Thoracic aorta (tissue), 2 donors: ENCODE measurements around the gene MED8. TPM values are rescaled to one million over a fixed set of nuclear protein-coding genes. Genes with fewer than 3 reads are reported as not detected.

Source experiments
- ATAC-seq: fragments of 150-250 bp; one replicate; pipeline ENCODE4 v1.8.0; 2017; ENCODE audit warnings: low read depth; ENCODE audit not compliant: insufficient number of reproducible peaks, low FRiP score
- DNase-seq: peaks from one replicate; pipeline ENCODE4 v3.0.0-alpha.2; 2020; ENCODE audit warnings: low spot score
- H3K27ac ChIP-seq, 2 donors: fragments of 200-600 bp; sonication (generic); 1 replicate in 1 of 2; 2 replicates in 1 of 2; pipeline ENCODE4 v1.5.1; 2016; ENCODE audit warnings: mild to moderate bottlenecking in 2 of 2, moderate library complexity in 2 of 2
- H3K27me3 ChIP-seq: fragments of 200-600 bp; sonication (generic); replicated peaks from 2 replicates; pipeline ENCODE4 v1.6.0; 2016; ENCODE audit warnings: mild to moderate bottlenecking; ENCODE audit not compliant: insufficient read depth
- H3K36me3 ChIP-seq: fragments of 200-600 bp; sonication (generic); one replicate; pipeline ENCODE4 v1.5.1; 2016
- H3K4me1 ChIP-seq, 2 donors: fragments of 200-600 bp; sonication (generic); 1 replicate in 1 of 2; 2 replicates in 1 of 2; pipeline versions ENCODE4 v1.5.1 to v1.6.0; 2016; ENCODE audit warnings: low read depth in 2 of 2, mild to moderate bottlenecking in 1 of 2; ENCODE audit not compliant: control insufficient read depth in 1 of 2
- H3K4me3 ChIP-seq: fragments of 200-600 bp; sonication (generic); 2 replicates; pipeline ENCODE4 v1.5.1; 2016; ENCODE audit warnings: mild to moderate bottlenecking
- H3K9me3 ChIP-seq: fragments of 200-600 bp; sonication (generic); 2 replicates; pipeline ENCODE4 v1.5.1; 2016
- total RNA-seq, 2 donors: library from RNA; depleted of rRNA; stranded (reverse); fragments of >200 nt; gene quantifications; one replicate each; pipeline versions ENCODE4 v1.1.0 to v1.2.3, GENCODE V29; 2016
- TF ChIP-seq, protein P1 (sequence below): fragments of 200-600 bp; sonication (generic); IDR thresholded peaks from one replicate; pipeline ENCODE4 v1.5.1; 2019; ENCODE audit warnings: antibody characterized with exemption

Gene MED8
- total RNA-seq, 2 donors from 2014 or later = 33.8 to 52.7 TPM

DNA sequence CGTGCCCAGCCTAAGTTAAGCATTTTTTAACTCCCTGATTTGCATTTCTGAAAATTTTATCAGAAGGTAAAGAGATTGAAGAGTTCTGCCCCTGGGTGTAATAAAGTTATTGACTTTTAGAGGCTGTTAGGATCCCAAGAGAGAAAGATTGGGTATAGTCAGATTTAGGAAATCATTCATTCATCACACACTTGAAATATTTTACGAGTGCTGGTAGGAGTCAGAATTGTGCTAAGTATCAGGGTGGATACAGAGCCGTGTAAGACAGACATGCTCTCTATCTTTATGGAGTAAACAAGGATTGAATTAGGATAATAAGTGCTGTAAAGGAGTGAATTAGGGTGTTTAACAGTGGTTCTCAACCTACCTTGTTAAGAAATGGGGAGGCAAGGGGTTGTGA is 3.1 kb upstream of the MED8 start:
- peaks cover 12 to 25% of the 10 kb centered on the region in 2 donors for H3K4me1 ChIP-seq
- ATAC-seq = no peak

DNA sequence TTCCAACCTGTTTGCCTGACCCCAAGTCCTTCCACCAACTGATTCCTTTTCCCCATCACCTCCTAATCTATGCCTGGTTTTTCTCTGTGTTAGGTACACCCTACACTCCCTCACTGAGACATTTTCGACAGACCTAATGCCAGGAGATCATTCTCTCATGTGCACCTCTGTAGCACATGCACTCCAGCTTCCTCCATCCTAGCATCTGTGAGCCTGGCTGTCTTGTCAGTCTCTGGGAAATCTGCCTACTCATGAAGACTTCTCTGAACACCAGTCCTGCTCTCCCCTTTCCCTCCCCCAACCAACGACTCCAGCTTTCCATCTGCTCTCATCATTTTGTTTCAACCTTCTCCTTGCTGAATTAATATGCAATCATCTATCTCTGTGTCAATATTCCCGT is 987 bp downstream of the MED8 start:
- no peak overlapping the region for H3K27ac ChIP-seq
- no peak for DNase-seq
- peaks cover 35% of the 10 kb centered on the region for H3K36me3 ChIP-seq
- H3K4me1 ChIP-seq = peaks cover 12 to 33% of the 10 kb centered on the region in 2 donors
- H3K27me3 ChIP-seq = no peaks in the 10 kb centered on the region
- ATAC-seq = no peak
- H3K4me3 ChIP-seq = peak overlapping the region; percentile 85
- H3K9me3 ChIP-seq = no peaks in the 10 kb centered on the region
- TF ChIP-seq, protein P1, sequence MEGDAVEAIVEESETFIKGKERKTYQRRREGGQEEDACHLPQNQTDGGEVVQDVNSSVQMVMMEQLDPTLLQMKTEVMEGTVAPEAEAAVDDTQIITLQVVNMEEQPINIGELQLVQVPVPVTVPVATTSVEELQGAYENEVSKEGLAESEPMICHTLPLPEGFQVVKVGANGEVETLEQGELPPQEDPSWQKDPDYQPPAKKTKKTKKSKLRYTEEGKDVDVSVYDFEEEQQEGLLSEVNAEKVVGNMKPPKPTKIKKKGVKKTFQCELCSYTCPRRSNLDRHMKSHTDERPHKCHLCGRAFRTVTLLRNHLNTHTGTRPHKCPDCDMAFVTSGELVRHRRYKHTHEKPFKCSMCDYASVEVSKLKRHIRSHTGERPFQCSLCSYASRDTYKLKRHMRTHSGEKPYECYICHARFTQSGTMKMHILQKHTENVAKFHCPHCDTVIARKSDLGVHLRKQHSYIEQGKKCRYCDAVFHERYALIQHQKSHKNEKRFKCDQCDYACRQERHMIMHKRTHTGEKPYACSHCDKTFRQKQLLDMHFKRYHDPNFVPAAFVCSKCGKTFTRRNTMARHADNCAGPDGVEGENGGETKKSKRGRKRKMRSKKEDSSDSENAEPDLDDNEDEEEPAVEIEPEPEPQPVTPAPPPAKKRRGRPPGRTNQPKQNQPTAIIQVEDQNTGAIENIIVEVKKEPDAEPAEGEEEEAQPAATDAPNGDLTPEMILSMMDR = no peak

More for the DNA sequence above, 3.1 kb upstream of the MED8 start:
- TF ChIP-seq, protein P1 = no peak
- Histone ChIP-seq H3K27me3 (no peaks in the 10 kb centered on the region), H3K4me3 (no peak overlapping the region), H3K9me3 (no peaks in the 10 kb centered on the region), H3K27ac (no peak overlapping the region), H3K36me3 (no peaks in the 10 kb centered on the region)
- no peak for DNase-seq

DNA sequence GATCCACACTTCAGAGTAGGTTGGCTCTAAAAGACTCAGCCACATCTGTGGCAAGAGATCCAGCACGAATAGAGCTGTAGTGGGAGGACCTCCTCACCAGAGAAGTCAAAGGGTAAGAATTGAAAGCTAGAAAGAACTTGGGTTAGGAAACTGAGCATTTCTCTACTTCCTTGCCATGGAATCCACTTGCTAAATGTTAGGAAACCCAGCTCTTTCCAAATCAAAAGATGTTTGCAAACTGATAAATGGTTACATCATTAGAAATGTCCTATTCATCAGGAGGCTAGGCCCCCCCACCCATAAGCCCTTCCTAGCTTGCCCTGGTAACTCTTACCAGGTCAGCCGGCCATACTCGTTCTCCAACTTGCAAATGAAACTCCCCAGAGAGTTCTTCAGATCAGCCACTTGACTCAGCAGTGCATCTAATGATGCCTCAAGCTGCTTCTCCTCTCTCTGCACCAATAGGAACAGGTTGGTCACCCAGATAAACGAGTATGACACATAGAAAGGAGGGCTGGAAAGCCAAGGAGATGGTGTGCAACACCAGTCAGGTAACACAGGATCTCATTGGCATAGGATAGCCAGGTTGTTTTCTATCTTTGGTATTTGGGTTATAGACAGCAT is 1.5 kb downstream of the MED8 start:
- Histone ChIP-seq H3K36me3 (peaks cover 39% of the 10 kb centered on the region), H3K4me1 (peaks cover 12 to 33% of the 10 kb centered on the region in 2 donors), H3K4me3 (peak overlapping the region; percentile 85), H3K27me3 (no peaks in the 10 kb centered on the region), H3K9me3 (no peaks in the 10 kb centered on the region), H3K27ac (no peak overlapping the region)
- ATAC-seq (no peak), DNase-seq (no peak)
- TF ChIP-seq, protein P1 = no peak

DNA sequence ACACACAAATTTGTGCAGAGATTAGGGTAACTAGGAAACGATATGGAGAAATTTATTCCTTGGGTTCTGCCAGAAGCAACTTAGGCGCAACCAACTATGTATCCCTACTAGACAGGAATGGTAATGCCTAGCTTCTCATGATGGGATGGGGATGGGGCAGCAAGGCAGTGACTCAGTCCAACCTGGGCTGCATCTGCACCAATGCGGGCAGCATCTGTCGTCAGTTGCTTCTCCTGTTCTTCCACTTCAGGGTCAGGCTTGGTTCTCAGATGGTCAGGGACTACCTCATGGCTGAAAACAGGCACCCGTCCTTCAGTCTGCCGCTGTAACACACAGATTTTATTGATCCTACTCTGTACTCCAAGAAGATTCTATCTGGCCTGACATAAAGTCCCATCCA is 2.9 kb downstream of the MED8 start:
- ATAC-seq (no peak), DNase-seq (no peak)
- Histone ChIP-seq H3K4me1 (peaks cover 12 to 33% of the 10 kb centered on the region in 2 donors), H3K36me3 (peaks cover 44% of the 10 kb centered on the region), H3K27ac (no peak overlapping the region), H3K27me3 (no peaks in the 10 kb centered on the region), H3K4me3 (no peak overlapping the region), H3K9me3 (no peaks in the 10 kb centered on the region)
- TF ChIP-seq, protein P1 = no peak

DNA sequence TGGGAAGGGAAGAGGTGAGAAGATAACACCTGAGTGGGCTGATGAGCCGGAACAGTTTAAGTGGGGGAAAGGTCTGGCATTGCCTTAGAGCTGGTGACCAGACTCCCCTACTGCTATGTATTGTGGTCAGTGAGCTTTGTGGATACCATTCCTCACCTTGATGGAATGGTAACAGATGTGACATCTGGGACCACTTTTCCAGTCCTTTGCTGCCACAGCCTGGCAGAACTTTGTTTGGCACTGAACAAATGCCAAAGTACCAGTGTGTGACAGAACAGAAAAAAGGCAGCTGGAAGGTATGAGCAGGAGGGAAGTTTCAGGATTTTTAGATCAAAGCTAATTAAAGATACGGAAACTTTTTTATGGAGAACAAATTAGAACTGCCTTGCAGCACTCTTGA is 6.2 kb downstream of the MED8 start:
- Histone ChIP-seq H3K27ac (no peak overlapping the region), H3K9me3 (no peaks in the 10 kb centered on the region), H3K4me1 (peaks cover 3 to 15% of the 10 kb centered on the region in 2 donors), H3K4me3 (no peak overlapping the region), H3K36me3 (peaks cover 44% of the 10 kb centered on the region), H3K27me3 (no peaks in the 10 kb centered on the region)
- TF ChIP-seq, protein P1 = no peak
- ATAC-seq (no peak), DNase-seq (no peak)
